HepG2 (cell line): ENCODE results near the gene TRMT2A. TPM values are rescaled to one million over a fixed set of nuclear protein-coding genes. Genes with fewer than 3 reads are reported as not detected.

Source experiments
- RFXANK ChIP-seq: IDR thresholded peaks from 2 replicates; pipeline ENCODE4 v1.6.1; 2016
- SAP130 ChIP-seq: IDR thresholded peaks from 2 replicates; pipeline ENCODE4 v1.6.1; 2016; ENCODE audit warnings: low read depth
- TMF1 ChIP-seq: sonication (generic); formaldehyde crosslinking; IDR thresholded peaks from 2 replicates; pipeline ENCODE4 v1.8.1; 2022; ENCODE audit warnings: low read depth, missing genetic modification reagents
- ZNF549 ChIP-seq: sonication (generic); formaldehyde crosslinking; IDR thresholded peaks from 2 replicates; pipeline ENCODE4 v1.5.0; 2020; ENCODE audit warnings: missing genetic modification reagents
- ZNF839 ChIP-seq: sonication (generic); formaldehyde crosslinking; IDR thresholded peaks from 2 replicates; pipeline ENCODE4 v1.4.0; 2020; ENCODE audit warnings: missing genetic modification reagents, mild to moderate bottlenecking, borderline replicate concordance
- polyA plus RNA-seq, 8 experiments: library from polyadenylated mRNA; depleted of rRNA in 3 of 8; stranded (reverse) in 7 of 8; unstranded in 1 of 8; fragments of >200 nt; fragmentation: Illumina TruSeq in 4 of 8; extraction: Trizol in 4 of 8; gene quantifications; 2 replicates each; pipeline versions ENCODE4 v1.2.1 to v1.2.3, GENCODE V29; 2011 to 2016; ENCODE audit warnings: low read depth in 4 of 8, missing spikeins in 1 of 8, mixed read lengths in 1 of 8; ENCODE audit not compliant: insufficient read depth in 1 of 8
- total RNA-seq, 5 experiments: library from RNA; depleted of rRNA; stranded (reverse); fragments of >200 nt; fragmentation: Illumina TruSeq; extraction: Trizol; gene quantifications; 2 replicates each; pipeline ENCODE4 v1.2.3, GENCODE V29; 2016; ENCODE audit warnings: low read depth in 1 of 5
- TF ChIP-seq, protein P1 (sequence below): sonication (generic); formaldehyde crosslinking; IDR thresholded peaks from 2 replicates; pipeline ENCODE4 v1.9.0; 2022; ENCODE audit warnings: missing genetic modification reagents, mild to moderate bottlenecking, borderline replicate concordance
- TF ChIP-seq, protein P2 (sequence below): sonication (generic); formaldehyde crosslinking; IDR thresholded peaks from 2 replicates; pipeline ENCODE4 v1.8.0; 2022; ENCODE audit warnings: mild to moderate bottlenecking, missing genetic modification reagents
- TF ChIP-seq, protein P3 (sequence below): sonication (generic); formaldehyde crosslinking; IDR thresholded peaks from 2 replicates; pipeline ENCODE4 v1.8.0; 2022; ENCODE audit warnings: mild to moderate bottlenecking, missing genetic modification reagents, moderate library complexity
- TF ChIP-seq, protein P4 (sequence below): sonication (generic); formaldehyde crosslinking; IDR thresholded peaks from 2 replicates; pipeline ENCODE4 v1.9.0; 2021; ENCODE audit warnings: missing genetic modification reagents, borderline replicate concordance

TRMT2A gene
- total and polyA plus RNA-seq, 2 of the 13 experiments (the other 11 are each of a cell fraction or from before 2014, with no cell fraction given), result 24.0 to 30.3 TPM

DNA sequence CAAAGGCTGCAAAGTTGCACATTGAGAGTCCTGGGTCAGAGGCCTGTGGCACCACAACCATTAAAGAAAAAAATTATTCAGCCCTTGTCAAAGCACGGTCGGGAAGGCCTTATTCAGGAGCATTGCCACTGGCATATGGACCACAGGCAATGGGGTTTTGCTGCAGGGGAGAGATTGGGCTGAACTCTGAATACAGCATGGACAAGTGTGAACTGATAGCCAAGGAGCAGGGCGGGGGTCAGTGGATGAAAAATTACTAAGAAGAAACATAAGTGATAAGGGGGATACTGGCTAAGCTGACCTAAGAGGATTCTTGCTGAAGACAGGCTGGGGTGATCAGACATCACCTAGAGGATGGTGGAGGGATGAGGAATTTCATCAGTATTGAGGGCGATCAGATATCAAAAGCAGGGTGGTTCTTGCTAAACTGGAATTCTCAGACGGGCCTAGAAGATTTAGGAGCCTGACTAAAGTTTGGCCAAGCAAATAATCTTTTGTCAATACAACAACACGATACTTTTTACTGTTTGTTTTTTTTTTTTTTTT lies 40.3 kb downstream of the TRMT2A start (continued):
- TF ChIP-seq, protein P1, sequence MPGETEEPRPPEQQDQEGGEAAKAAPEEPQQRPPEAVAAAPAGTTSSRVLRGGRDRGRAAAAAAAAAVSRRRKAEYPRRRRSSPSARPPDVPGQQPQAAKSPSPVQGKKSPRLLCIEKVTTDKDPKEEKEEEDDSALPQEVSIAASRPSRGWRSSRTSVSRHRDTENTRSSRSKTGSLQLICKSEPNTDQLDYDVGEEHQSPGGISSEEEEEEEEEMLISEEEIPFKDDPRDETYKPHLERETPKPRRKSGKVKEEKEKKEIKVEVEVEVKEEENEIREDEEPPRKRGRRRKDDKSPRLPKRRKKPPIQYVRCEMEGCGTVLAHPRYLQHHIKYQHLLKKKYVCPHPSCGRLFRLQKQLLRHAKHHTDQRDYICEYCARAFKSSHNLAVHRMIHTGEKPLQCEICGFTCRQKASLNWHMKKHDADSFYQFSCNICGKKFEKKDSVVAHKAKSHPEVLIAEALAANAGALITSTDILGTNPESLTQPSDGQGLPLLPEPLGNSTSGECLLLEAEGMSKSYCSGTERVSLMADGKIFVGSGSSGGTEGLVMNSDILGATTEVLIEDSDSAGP (CRISPR knock-in tag), result no peak
- TF ChIP-seq TMF1 (CRISPR knock-in tag) (no peak), RFXANK (CRISPR knock-in tag) (no peak), ZNF549 (no peak), SAP130 (CRISPR knock-in tag) (no peak), ZNF839 (CRISPR knock-in tag) (no peak)
- TF ChIP-seq, protein P2, sequence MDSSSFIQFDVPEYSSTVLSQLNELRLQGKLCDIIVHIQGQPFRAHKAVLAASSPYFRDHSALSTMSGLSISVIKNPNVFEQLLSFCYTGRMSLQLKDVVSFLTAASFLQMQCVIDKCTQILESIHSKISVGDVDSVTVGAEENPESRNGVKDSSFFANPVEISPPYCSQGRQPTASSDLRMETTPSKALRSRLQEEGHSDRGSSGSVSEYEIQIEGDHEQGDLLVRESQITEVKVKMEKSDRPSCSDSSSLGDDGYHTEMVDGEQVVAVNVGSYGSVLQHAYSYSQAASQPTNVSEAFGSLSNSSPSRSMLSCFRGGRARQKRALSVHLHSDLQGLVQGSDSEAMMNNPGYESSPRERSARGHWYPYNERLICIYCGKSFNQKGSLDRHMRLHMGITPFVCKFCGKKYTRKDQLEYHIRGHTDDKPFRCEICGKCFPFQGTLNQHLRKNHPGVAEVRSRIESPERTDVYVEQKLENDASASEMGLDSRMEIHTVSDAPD (CRISPR knock-in tag), result no peak
- TF ChIP-seq, protein P3, sequence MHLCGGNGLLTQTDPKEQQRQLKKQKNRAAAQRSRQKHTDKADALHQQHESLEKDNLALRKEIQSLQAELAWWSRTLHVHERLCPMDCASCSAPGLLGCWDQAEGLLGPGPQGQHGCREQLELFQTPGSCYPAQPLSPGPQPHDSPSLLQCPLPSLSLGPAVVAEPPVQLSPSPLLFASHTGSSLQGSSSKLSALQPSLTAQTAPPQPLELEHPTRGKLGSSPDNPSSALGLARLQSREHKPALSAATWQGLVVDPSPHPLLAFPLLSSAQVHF (CRISPR knock-in tag), result no peak
- TF ChIP-seq, protein P4, sequence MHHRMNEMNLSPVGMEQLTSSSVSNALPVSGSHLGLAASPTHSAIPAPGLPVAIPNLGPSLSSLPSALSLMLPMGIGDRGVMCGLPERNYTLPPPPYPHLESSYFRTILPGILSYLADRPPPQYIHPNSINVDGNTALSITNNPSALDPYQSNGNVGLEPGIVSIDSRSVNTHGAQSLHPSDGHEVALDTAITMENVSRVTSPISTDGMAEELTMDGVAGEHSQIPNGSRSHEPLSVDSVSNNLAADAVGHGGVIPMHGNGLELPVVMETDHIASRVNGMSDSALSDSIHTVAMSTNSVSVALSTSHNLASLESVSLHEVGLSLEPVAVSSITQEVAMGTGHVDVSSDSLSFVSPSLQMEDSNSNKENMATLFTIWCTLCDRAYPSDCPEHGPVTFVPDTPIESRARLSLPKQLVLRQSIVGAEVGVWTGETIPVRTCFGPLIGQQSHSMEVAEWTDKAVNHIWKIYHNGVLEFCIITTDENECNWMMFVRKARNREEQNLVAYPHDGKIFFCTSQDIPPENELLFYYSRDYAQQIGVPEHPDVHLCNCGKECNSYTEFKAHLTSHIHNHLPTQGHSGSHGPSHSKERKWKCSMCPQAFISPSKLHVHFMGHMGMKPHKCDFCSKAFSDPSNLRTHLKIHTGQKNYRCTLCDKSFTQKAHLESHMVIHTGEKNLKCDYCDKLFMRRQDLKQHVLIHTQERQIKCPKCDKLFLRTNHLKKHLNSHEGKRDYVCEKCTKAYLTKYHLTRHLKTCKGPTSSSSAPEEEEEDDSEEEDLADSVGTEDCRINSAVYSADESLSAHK (CRISPR knock-in tag), result no peak
